Measurements from ENCODE around the gene ST6GALNAC1.

Gene ST6GALNAC1

GRCh38 chr17:76581515-76581914 lies 62.0 kb downstream of the ST6GALNAC1 start:
- no peak for TF ChIP-seq POLR2A (IDR thresholded peaks at IDR 0.05; ENCODE audit: low read depth, low read length)
- no peak for TF ChIP-seq POLR2AphosphoS5 (IDR thresholded peaks at IDR 0.05; ENCODE audit: low read depth, low read length)
- no peak for TF ChIP-seq TAF1 (IDR thresholded peaks at IDR 0.05; ENCODE audit: borderline replicate concordance, low read depth, low read length)
- FAIRE-seq (no peak), DNase-seq (ENCODE audit: insufficient read length) (no peak)

GRCh38 chr17:76579281-76579680 lies 64.3 kb downstream of the ST6GALNAC1 start:
- DNase-seq (ENCODE audit: insufficient read length) (no peak), FAIRE-seq (no peak)
- TF ChIP-seq POLR2A (IDR thresholded peaks at IDR 0.05; ENCODE audit: low read depth, low read length) (no peak), TAF1 (IDR thresholded peaks at IDR 0.05; ENCODE audit: borderline replicate concordance, low read depth, low read length) (no peak), POLR2AphosphoS5 (IDR thresholded peaks at IDR 0.05; ENCODE audit: low read depth, low read length) (no peak)

- no peak for TF ChIP-seq TAF1 (IDR thresholded peaks at IDR 0.05; ENCODE audit: borderline replicate concordance, low read depth, low read length)
- no peak for TF ChIP-seq POLR2AphosphoS5 (IDR thresholded peaks at IDR 0.05; ENCODE audit: low read depth, low read length)
- TF ChIP-seq POLR2A (IDR thresholded peaks at IDR 0.05; ENCODE audit: low read depth, low read length), result no peak
- DNase-seq (ENCODE audit: insufficient read length), result no peak
- FAIRE-seq, result no peak
These were observed 65.2 kb downstream of the ST6GALNAC1 start for GRCh38 chr17:76578376-76578775.

GRCh38 chr17:76577876-76578275 lies 65.7 kb downstream of the ST6GALNAC1 start:
- no peak for TF ChIP-seq POLR2AphosphoS5 (IDR thresholded peaks at IDR 0.05; ENCODE audit: low read depth, low read length)
- no peak for TF ChIP-seq POLR2A (IDR thresholded peaks at IDR 0.05; ENCODE audit: low read depth, low read length)
- TF ChIP-seq TAF1 (IDR thresholded peaks at IDR 0.05; ENCODE audit: borderline replicate concordance, low read depth, low read length), result no peak
- FAIRE-seq (no peak), DNase-seq (ENCODE audit: insufficient read length) (no peak)

GRCh38 chr17:76576189-76576588 lies 67.4 kb downstream of the ST6GALNAC1 start:
- DNase-seq (ENCODE audit: insufficient read length) (no peak), FAIRE-seq (no peak)
- TF ChIP-seq POLR2A (IDR thresholded peaks at IDR 0.05; ENCODE audit: low read depth, low read length), result no peak
- TF ChIP-seq POLR2AphosphoS5 (IDR thresholded peaks at IDR 0.05; ENCODE audit: low read depth, low read length), result no peak
- TF ChIP-seq TAF1 (IDR thresholded peaks at IDR 0.05; ENCODE audit: borderline replicate concordance, low read depth, low read length), result no peak

GRCh38 chr17:76575570-76575969 lies 68.0 kb downstream of the ST6GALNAC1 start:
- TF ChIP-seq POLR2A (IDR thresholded peaks at IDR 0.05; ENCODE audit: low read depth, low read length), result no peak
- TF ChIP-seq TAF1 (IDR thresholded peaks at IDR 0.05; ENCODE audit: borderline replicate concordance, low read depth, low read length), result no peak
- TF ChIP-seq POLR2AphosphoS5 (IDR thresholded peaks at IDR 0.05; ENCODE audit: low read depth, low read length), result no peak
- no peak for FAIRE-seq

More at GRCh38 chr17:76575570-76575969, 68.0 kb downstream of the ST6GALNAC1 start:
- no peak for DNase-seq (ENCODE audit: insufficient read length)

Data from GM12892 (cell line).